CD4-positive, alpha-beta T cell treated with Interleukin-17A for 1 hour (primary cell): ENCODE results near the gene ABCC11.
A peak's percentile ranks its signal among the peaks of the same experiment; 100 is the strongest.

ENCODE experiments used
- DNase-seq: peaks from one replicate; pipeline ENCODE4 v3.0.0-alpha.2; 2020

Gene ABCC11

DNA sequence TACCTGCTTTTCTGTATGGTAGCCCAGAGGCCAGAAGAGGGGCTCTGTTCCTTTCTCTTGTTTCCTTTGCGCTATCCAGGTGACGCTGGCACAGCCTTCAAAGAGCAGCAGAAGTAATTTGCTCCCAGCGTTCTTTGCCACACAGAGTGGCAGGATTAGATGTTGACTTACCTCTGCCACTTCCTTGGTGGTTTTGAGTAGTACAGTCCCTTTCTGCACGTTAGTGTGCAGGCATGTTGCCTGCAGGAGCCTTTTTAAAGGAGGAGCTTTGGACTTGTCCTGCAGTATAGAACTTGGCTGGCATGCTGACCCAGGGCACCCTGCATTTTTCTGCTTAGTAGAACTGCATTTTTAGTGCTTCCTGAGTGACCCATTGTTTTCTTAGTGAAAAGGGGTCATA is at the start of gene ABCC11:
ABCC11 (minus strand) TSS at position 229 of the 400 bp plus-strand sequence. CDS start 15,618 bp downstream, outside the sequence.
- DNase-seq, result peak; percentile 29

DNA sequence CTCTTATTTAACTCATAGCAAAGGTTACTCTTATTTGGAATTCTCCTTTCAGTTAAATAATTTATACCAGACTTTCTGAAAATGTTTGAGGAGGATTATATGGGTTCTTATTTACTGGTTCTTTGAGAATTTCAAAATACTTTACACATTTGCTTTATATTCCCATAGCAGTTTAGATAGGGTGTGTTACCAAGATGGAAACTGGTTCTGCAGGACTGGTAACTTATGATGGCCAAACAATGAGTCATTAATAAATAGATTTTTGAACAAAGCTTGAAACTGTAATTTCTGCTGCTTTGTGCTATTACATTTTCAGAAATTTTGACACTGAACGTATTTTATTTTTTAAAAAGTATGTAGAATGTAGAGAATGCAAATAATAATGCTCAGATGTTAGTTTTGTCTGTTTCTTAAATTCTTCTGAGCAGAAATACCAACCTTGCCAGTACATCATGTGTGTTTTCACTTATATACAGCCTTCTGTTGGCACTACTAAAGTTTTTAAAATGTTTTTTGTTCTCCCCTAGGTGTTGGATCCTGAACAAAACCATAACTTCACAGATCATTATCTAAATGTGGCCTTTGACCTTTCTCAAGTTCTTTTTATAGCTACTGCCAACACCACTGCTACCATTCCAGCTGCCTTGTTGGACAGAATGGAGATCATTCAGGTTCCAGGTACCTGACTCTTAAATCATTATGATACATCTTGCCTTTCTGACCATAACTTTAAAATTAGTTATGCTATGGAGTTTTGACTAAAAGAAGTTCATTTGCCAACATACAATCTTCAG is 48.3 kb upstream of the ABCC11 start:
- DNase-seq, result no peak

DNA sequence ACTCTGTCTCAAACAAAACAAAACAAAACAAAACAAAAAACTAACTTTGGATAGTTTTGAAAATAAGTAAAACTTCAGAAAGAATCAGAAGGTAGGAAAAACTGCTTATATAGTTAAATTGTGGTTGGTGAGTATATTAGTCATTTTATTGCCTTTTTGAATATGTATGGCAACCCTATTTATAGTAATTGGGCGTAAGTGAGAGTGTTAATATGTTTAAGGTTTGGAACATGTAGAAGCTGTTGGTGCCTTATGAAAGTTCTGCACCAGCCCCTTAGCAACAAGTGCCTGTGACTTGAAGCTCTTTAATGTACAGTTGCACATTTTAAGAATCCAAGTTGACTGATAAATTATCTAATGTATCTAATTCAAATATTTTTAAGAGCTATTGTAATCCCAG is 47.4 kb upstream of the ABCC11 start:
- no peak for DNase-seq

DNA sequence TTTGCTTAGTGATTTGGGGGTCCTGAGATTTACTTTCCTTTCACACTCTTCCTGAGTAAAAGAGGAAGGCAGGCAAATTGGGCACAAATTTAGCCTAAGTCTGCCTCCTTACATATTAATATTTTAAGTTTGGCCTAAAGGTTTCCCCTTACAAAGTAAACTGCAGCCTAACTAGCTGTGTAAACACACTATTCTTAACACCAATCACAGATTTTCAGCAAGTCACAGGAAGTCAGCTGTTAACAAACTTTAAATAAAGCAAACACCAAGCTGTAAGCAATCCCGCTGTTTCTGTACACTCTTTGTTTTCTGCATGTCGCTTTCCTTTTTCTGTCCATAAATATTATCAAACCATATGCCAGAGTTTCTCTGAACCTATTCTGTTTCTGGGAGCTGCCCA is 45.1 kb upstream of the ABCC11 start:
- no peak for DNase-seq

DNA sequence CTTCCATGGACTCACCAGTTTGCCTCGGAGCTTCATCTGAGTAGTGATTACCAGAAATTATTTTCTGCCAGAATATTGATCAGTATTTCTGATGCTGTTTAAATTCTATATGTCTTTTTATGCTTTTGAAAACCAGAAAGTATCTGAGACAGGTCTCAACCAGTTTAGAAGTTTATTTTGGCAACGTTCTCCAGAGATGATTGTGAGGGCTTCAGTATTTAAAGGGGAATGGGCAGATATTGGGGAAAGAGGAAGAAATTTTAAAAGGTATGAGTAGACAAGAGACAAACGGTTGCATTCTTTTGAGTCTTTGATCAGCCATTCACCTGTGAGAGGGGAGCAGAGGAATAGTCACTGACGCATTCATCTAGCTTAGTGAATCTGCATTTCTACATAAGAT is 44.4 kb upstream of the ABCC11 start:
- no peak for DNase-seq

DNA sequence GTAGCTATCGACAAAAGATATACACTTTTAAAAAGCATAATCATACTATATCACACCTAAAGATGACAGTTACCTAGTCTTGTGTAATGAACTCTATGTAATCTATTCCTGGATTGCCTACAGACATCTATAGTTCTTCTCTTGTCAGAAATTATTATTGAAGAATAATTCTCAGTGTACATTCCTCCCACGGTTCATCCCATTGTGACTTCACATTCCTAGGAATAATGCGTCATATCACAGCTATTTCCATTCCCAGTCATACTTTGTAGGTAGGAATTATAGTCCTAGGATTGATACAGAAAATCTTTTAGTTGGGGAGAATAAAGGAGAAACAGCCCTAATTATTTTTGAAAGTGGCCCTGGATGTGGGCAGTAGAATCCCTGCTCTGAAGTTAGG is 44.0 kb upstream of the ABCC11 start:
- DNase-seq, result no peak

DNA sequence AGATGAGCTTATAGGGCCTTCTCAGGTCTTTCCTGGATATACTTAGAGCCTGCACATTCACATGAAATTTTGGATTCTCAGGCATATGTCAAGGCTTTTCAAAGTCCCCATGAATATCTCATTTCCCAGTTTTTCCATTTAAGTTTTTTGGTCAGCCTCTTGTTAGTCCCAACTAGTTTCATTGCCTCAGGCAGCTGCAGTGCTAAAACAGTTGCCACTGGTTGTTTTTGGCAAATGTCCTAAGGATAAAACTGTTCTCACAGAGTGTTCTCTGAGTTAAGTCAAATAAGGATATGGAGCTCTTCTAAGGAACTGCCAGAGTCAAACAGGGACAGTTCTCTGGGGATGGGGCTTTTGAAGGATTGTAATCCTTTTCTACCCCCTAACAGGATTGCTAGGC is 39.9 kb upstream of the ABCC11 start:
- DNase-seq, result no peak

DNA sequence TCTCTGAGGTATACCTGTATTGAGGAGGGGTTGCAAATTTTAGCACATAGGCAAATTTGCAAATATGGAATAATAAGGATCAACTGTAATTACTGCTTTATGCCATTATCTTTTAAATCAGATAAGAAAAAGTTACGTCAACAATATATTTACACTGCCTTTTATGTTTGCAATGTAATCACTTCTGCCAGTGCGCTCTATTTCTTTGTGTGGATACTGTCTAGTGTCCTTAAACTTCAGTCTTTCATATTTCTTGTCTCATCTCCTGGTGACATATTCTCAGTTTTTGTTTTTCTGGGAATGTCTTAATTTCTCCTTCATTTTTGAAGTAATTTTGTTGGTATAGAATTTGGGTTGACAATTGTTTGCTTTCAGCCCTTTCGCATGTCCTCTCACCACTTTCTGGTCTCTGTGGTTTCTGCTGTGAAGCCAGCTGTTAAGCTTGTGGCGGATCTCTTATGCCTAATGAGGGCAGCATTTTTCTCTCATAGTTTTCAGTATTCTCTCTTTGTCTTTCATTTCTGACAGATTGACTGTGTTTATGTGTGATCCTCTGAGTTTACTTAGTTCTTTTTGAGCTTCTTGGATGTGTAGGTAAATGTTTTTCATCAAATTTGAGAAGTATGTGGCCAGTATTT is 37.6 kb upstream of the ABCC11 start:
- DNase-seq, result peak; percentile 11

DNA sequence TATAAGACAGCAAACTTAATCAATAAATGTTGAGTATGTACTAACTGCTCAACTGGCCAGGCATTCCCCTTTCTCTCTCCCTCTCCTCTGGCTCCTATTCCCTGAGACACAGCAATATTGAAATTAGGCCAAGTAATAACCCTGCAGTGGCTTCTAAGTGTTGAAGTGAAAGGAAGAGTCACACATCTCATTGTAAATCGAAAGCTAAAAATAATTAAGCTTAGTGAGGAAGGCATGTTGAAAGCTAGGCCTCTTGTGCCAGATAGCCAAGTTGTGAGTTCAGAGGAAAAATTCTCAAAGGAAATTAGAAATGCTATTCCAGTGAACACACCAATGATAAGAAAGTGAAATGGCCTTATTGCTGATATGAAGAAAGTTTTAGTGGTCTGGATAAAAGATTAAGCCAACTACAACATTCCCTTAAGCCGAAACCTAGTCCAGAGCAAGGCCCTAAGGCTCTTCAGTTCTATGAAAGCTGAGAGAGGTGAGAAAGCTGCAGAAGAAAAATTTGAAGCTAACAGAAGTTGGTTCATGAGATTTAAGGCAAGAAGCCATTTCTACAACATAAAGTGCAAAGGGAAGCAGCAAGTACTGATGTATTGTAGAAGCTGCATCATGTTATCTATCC is 35.4 kb upstream of the ABCC11 start:
- DNase-seq, result no peak

DNA sequence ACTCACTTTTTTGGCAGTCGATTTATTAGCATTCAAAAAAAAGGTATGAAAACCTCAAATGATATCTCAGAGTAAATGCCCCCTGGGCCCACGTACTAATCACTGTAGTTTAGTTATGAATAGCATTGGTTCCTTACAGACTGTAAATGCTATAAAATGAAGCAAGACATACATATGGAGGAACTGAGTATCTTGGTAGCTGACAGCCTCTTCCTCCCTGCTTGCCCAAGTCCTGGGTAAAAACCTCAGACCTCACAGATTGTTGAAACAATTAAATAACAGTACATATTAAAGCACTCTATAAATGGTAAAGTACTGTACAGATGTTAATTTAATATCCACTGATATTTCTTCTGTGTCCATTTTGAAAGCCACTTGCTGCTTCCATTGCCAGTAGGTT is 33.2 kb upstream of the ABCC11 start:
- no peak for DNase-seq

DNA sequence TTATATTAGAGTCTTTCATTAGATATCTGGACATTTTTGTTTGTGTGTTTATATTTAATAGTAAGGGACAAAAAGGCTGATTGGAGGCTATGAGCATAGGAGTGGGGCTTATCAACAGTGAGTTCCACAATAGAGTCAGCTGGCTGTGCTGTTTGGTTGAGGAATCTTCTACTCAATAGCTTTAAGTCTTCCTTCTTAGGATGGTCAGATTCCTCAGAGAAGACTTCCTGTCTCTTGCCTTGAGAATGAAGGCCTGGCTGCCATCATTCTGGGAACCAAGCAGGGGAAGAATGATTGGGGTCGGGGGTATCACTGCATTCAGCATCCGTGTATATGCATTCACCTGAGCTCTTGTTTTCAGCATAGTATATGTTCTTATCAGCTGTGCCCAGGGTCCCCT is 31.9 kb upstream of the ABCC11 start:
- no peak for DNase-seq

DNA sequence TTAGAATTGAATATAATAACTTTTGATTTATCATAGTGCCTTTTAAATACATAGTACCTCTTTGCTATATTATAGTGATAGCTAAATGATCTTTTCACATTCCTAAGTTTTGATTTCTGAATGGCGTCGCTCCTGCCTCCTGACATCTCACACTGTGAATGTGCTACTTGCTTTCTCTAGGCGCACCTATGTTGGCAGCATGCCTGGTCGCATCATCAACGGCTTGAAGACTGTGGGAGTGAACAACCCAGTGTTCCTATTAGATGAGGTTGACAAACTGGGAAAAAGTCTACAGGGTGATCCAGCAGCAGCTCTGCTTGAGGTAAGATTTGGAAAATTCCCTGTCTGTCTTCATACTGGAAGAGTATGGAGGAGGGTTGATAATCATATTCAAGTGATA is 29.8 kb upstream of the ABCC11 start:
- no peak for DNase-seq

DNA sequence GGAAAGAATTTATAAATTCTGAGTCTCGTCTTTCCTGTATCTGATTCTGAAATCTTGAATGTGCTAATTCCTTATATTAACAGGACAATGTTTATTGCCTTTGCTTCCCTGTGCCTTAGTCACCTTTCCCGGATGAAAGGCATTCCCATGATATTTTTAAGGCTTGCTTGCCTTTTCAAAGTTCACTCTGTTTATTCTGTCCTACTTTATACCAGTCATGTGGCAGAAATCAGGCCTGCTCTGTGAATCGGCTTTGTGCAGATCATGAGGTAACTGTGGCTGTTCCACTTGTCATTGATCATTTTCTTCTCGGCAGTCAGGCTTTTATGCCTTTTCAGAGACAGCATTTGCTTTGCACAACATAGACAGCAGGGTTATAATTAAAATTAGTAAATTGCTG is 28.8 kb upstream of the ABCC11 start:
- no peak for DNase-seq

DNA sequence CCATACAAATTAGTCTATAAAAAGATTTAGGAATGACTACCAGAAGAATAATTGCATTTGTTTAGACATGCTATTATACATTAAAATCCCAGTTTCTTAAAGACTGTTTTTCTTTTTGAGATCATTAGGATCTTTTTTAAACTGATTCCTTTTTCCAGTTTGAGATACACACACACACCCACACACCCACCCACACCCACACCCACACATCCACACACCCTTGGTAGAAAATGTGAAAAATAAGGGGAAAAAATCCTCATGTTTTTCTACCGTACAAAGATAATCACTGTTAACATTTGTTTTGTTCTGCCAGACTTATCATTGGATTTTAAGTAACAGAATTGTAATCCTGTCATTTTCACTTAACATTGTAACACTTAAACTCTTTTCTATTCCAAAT is 27.1 kb upstream of the ABCC11 start:
- DNase-seq, result no peak

DNA sequence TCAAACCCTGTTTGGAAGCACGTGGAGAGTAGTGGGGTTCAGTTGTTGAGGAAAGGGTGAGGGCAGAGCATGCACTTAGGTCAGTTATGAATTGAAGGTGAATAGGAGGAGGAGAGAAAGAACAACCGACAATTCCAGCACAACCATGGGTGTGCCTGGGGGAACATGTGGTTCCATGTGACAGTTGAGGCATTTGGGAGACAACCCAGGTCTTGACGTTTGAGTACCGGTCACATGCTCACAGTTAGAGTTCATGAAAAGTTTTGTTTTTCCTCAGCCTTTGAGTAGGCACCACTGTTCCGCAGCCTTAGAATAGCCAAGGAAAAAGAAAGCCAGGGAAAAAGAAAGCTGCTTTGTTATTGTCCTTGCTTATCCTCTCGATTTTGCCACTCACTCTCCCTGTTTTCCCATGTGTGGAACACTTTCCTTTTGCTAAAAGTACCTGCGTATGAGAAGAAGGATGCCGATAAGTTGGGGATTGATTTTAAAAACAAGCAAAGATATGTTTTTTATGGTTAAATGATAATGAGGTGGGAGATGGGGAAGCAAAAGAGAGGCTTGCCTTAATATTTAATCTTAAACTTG is 25.6 kb upstream of the ABCC11 start:
- DNase-seq, result no peak

DNA sequence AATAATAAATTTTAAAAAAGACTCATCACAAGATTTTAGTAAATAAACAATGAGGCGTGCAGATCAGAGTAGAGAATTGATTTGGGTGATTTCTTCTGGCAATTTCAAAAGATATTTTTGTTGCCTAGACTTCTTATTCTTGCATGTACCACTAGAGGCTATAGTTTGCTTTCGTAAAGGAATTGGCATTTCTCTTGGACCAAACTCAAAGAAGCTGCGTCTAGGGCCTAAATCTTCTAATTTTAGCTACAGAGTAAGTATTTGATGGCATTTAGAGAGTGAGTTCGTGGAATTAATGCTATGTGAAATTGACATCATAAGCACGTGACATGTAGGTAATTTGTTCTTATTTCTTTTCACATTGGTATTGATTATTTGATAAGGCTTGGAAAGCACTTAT is 24.4 kb upstream of the ABCC11 start:
- no peak for DNase-seq

DNA sequence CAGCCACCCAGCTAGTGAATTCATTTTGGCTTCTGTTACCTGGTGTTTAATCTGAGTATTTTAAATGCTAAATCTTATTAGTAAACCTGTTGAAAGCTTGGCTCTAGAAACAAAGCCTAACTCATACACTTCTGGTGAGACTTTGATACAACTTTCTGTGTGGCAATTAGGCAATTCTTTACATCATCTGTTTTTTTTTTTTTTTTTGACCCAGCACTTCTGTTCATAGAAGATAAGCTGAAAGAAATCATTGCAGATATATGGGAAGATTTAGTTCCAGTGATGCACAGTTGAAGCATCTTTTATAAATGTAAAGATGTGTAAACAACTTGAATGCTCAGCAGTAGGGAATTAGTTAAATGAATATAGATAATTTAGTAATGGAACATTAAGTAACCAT is 21.7 kb upstream of the ABCC11 start:
- DNase-seq, result no peak

DNA sequence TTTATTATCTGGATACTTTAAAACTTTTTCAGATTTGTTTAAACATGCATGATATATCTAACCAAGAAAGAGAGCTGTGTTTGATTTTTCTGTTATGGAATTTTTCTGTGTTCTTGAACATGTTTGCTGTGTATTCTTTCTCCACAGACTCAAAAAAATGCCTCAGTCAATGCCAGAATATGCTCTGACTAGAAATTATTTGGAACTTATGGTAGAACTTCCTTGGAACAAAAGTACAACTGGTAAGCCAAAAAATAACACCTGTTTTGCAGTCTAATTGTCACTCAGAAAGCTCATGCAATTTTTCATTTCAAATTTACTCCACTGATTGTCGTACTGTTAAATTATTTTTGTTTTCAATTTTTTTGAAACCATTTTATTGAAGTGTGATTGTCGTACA is 15.3 kb upstream of the ABCC11 start:
- DNase-seq, result no peak

DNA sequence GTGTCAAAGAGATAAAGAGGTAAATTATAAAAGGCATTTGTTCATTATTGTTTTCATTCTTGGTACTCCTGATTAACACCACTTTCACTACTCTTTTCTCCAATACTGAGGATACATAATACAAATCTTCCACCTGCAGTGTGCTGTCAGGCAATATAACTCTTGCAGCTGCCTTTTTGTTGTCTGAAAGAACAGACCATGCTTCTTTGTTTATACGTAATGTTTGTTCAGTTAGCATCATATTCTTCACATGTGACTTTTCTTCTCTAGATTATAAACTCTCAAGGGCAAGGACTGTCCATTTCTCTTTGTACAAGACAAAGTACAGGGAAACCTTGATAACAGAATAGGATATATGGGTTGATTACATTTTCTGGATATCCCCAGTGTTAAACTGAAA is 14.2 kb upstream of the ABCC11 start:
- DNase-seq, result no peak

DNA sequence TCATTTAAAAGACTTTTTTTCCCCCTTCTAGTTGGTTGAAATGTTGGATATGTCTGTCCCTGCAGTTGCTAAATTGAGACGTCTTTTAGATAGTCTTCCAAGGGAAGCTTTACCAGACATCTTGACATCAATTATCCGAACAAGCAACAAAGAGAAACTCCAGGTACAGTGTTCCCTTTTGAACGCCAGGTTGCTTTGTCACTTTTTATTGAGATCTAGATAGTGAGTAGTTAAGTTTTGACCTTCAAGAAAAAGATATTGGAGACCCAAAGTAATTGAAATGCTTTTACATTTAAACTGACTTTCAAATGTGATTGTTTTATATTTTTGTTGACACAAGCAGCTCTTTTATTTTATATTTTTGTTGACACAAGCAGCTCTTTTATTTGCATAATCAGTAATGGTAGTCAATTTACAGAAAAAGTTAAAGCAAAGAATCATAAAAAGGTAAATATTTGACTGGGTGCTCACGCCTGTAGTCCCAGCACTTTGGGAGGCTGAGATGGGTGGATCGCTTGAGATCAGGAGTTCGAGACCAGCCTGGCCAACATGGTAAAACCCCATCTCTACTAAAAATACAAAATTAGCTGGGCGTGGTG is 9.3 kb upstream of the ABCC11 start:
- no peak for DNase-seq

DNA sequence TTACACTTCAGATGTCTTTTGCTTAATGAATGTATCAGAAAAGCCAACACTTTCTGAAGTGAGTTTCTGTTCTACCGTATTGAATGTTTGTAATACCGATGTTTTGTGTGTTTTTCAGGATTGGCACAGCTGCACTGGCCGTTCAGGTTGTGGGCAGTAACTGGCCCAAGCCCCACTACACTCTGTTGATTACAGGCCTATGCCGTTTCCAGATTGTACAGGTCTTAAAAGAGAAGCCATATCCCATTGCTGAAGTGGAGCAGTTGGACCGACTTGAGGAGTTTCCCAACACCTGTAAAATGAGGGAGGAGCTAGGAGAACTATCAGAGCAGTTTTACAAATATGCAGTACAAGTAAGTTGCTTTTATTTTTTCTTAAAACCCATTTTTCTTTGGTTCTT is 4.7 kb upstream of the ABCC11 start:
- no peak for DNase-seq

DNA sequence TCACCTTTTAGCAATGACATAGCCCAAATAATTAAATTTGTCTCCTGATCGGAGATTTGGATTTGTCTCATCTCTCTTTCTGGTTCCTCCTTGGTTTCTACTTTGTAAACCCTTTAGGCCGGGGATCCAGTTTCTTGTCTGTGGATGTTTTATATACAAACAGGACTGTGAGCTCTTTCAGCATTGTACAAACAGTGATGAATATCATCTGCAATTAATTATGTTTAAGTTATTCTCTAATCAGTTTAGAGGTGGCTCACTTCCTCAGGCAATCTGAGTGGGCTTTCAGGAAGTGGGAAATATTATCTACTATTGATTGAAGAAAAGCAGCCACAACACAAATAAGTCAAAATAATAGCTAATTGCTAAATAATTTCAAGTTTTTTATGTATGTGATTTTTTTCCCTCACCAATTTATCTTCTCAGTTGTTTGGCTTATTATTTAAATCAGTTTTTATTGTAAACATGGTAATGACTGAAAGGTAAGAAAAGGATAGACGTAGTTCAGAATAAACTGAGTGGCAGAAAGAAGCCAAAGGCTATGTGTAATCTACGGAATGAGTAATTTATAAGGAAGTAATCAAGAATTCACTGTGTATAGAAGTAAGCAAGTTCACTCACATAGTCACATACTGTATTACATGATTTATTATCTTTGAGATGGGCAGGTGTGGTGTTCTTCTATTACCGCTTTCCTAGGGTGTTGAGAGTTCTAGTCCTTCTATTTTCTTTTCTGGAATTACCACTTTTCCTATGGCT is 3.4 kb upstream of the ABCC11 start:
- DNase-seq, result no peak

DNA sequence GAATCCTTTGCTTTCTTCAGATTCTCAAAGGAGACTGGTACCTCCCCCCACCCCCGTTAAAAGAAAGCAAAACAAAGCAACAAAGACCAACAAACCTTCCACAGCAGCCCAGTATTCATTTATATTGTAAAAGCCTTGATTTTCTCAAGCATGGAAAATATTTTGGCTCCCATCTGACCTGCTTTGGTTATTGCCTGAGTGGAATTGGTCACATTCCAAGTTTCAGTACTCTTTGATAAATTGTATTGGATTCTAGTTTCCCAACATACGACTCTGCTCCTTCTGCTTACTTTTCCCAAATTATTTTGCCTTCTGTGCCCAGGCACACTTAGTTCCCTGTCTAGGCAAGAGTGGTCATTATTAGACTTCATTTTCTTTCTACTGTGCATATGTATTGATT is 1.3 kb downstream of the ABCC11 start:
- no peak for DNase-seq
